Aorta (tissue), 5 donors: ENCODE measurements around the gene GAD1. TPM values are rescaled to one million over a fixed set of nuclear protein-coding genes. Genes with fewer than 3 reads are reported as not detected.

Source experiments
- ATAC-seq: fragments of 200-7000 bp; cut with Tn5 transposase; one replicate; pipeline ENCODE4 v1.9.1; 2022; ENCODE audit warnings: moderate library complexity; ENCODE audit not compliant: low FRiP score
- DNase-seq, 2 donors: peaks; one replicate each; pipeline ENCODE4 v3.0.0-alpha.2; 2020
- H3K27ac ChIP-seq, 2 donors: one replicate each; pipeline ENCODE4 v1.5.1; 2013; ENCODE audit warnings: low read length in 2 of 2, mild to moderate bottlenecking in 2 of 2, moderate library complexity in 2 of 2, control low read depth in 1 of 2, inconsistent platforms in 1 of 2, low read depth in 1 of 2
- H3K27me3 ChIP-seq, 2 donors: one replicate each; pipeline ENCODE4 v1.6.1; 2013; ENCODE audit warnings: control low read depth in 1 of 2, low read length in 1 of 2, mild to moderate bottlenecking in 1 of 2, moderate library complexity in 1 of 2; ENCODE audit not compliant: insufficient read depth in 2 of 2, control insufficient read depth in 1 of 2
- H3K36me3 ChIP-seq, 2 donors: one replicate each; pipeline ENCODE4 v1.6.1; 2013; ENCODE audit warnings: control low read depth in 1 of 2, low read length in 1 of 2, mild to moderate bottlenecking in 1 of 2; ENCODE audit not compliant: insufficient read depth in 2 of 2, control insufficient read depth in 1 of 2
- H3K4me1 ChIP-seq, 2 donors: one replicate each; pipeline ENCODE4 v1.6.1; 2013; ENCODE audit warnings: low read length in 2 of 2, control low read depth in 1 of 2, mild to moderate bottlenecking in 1 of 2, moderate library complexity in 1 of 2; ENCODE audit not compliant: insufficient read depth in 2 of 2, control insufficient read depth in 1 of 2
- H3K4me3 ChIP-seq, 2 donors: one replicate each; pipeline ENCODE4 v1.5.1; 2013; ENCODE audit warnings: low read length in 2 of 2, control low read depth in 1 of 2, mild to moderate bottlenecking in 1 of 2
- H3K9me3 ChIP-seq: one replicate; pipeline ENCODE4 v1.6.1; 2013; ENCODE audit warnings: mild to moderate bottlenecking, low read length; ENCODE audit not compliant: control insufficient read depth
- WGBS, 2 donors: extraction: QIAGEN DNeasy Blood & Tissue Kit; methylation state at CpG; one replicate each; pipeline ENCODE4 v1.1.7; 2013; 5-methylcytosine and 5-hydroxymethylcytosine counted together
- intact Hi-C, 2 donors: fragments of 100-400 bp; cut with DNase I; formaldehyde crosslinking; loops; one replicate each; pipeline versions ENCODE4 v1.14.2 to v1.15.0; 2022
- long read RNA-seq, 2 donors: library from polyadenylated mRNA; unstranded; transcript quantifications; one replicate each; pipeline ENCODE4 v2.0.0, GENCODE V29; 2020 to 2021
- polyA plus RNA-seq, 2 donors: library from polyadenylated mRNA; stranded (reverse); fragments of 200-250 nt; gene quantifications; one replicate each; pipeline ENCODE4 v1.2.3, GENCODE V29; 2013
- total RNA-seq, 2 donors: library from RNA; stranded (reverse); fragmentation: NEBNext Ultra II Directional; extraction: Animal tissue kit (Norgen Biotek cat#: 25700); gene quantifications; one replicate each; pipeline ENCODE4 v1.2.1, GENCODE V29; 2021
- donor health status: healthy with polysubstance abuse.
- donor health status: Bipolar disorder and iron deficiency.
- donor health status: DM: no; HTN: no; CAD: no.
- donor health status: DM: no; HTN: no; CAD: no.
- donor health status: DM: yes; HTN: yes; CAD: no.

Gene GAD1
- total RNA-seq, result 1 to 10 TPM; 6.9 to 7.8 TPM
- 1 to 10 TPM; 1.6 to 2.0 TPM for polyA plus RNA-seq
- long read RNA-seq, donor 1, partial matches to known transcripts, result 3 of 9 reads
- long read RNA-seq, donor 1, other reads (novel, unspliced or antisense), result 5 of 9 reads
- long read RNA-seq, donor 2, partial matches to known transcripts, result 1 of 5 reads
- long read RNA-seq, donor 2, other reads (novel, unspliced or antisense), result 2 of 5 reads

DNA sequence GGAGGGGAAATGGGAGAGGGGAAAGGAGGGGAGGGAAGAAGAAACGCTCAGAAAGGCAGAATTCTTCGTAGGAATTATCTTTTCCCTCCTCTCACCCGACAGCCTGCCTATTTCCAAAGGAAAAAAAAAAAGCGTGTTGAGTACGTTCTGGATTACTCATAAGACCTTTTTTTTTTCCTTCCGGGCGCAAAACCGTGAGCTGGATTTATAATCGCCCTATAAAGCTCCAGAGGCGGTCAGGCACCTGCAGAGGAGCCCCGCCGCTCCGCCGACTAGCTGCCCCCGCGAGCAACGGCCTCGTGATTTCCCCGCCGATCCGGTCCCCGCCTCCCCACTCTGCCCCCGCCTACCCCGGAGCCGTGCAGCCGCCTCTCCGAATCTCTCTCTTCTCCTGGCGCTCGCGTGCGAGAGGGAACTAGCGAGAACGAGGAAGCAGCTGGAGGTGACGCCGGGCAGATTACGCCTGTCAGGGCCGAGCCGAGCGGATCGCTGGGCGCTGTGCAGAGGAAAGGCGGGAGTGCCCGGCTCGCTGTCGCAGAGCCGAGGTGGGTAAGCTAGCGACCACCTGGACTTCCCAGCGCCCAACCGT is at the start of gene GAD1:
Gene GAD1, plus strand, starts transcription at position 384 of the 589 bp plus-strand sequence. CDS start 1,705 bp downstream, outside the sequence.
- peak within 1 kb of the TSS; percentile 47 to 82 for H3K4me3 ChIP-seq
- WGBS, 2 donors, result 0 to 1% methylated on average over 46 to 49 of the region's 49 CpGs
- ATAC-seq (peak; percentile 79), DNase-seq (peak; percentile 89 to 91)
- no peaks in the 10 kb centered on the region for H3K36me3 ChIP-seq
- H3K27me3 ChIP-seq, result no peaks in the 10 kb centered on the region
- H3K27ac ChIP-seq, result peak within 1 kb of the TSS in 1 of 2 donors; percentile 89
- no peaks in the 10 kb centered on the region for H3K4me1 ChIP-seq
- no peaks in the 10 kb centered on the region for H3K9me3 ChIP-seq
- intact Hi-C loops, result loop anchor here in 1 of 2 donors (2.0 to 10.0 kb wide), 4 partner anchors 46 to 449 kb away; partner anchors contain the start of genes ERICH2 and SP5

DNA sequence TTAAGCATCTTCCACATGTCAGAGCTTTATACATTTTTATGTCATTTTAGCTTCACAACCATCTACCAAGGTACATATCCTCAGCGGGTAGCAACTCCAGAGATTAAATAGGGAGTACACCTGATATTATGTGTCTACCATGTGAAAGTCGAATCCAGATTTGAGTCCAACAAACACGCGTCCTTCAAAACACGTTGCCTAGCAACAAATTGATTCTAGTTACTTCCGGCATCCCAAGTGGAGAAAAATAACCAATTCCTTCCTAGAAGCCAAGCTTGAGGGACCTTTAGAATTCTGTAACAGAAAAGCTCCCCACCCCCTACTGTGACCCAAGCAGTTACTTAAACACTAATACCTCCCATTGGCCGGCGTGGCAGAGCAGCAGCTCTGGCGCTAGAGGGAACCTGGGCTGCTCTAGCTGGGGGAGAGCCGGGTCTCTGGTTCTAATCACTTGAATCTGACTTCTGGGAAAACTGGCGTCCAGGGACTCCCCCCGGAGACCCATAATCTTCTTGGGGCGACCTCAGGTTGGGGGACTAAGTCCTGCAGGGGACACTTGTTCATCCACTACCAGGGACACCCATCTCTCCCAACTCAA is 46.6 kb upstream of the GAD1 start, which contains the start of gene ERICH2:
Gene ERICH2, plus strand, starts transcription at position 371 of the 598 bp plus-strand sequence. CDS start 304 bp downstream, outside the sequence.
- DNase-seq, result peak; percentile 59 to 78

DNA sequence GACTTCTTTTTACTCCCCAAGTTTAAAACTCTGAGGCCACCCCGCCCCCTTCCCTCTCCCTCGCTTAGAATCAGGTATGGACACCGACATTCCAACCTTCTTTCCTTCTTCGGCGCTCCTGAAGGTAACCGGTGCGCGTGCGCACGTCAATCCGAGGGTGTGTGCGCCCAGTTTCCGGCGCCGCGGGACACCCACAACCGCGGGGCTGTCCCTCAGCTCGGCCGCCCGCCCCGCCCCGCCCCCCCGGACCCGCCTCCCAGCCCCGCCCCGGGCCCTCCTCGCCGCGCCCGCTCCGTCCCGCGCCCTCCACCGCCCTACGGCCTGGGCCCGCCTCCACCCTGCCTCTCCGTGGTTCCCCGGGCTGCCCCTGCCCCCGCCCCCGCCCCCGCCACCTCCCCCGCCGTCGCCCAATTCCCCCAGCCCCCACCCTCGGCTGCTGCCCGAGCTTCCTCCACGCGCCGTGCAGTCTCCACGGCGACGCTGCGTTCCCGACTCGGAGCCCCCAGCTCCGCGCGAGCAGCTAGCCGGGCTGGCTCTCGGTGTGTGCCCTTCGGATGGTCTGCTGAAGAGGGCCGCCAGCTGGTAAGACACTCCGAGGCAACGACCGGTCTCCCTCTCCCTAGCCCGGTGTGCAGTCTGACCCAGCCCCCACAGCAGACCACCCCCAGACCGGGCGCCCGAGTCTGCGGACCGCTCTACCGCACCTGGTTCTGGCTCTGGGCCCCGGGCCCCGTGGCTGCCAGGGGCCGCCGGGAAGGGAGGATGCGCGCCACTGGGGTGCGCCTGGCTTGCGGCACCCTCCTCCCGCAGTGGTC is 45.9 kb upstream of the GAD1 start:
- Histone ChIP-seq H3K27me3 (no peaks in the 10 kb centered on the region), H3K27ac (peak overlapping the region in 1 of 2 donors; percentile 22), H3K36me3 (no peaks in the 10 kb centered on the region), H3K4me3 (peak overlapping the region; percentile 28 to 67), H3K4me1 (no peaks in the 10 kb centered on the region), H3K9me3 (no peaks in the 10 kb centered on the region)
- ATAC-seq (peak; percentile 94), DNase-seq (peak; percentile 76 to 91)
- whole genome bisulfite sequencing, 2 donors, result 1% methylated on average over 65 to 82 of the region's 82 CpGs
- intact Hi-C loops, result loop anchor here (2.0 to 5.0 kb wide), 4 partner anchors 34 to 54 kb away; partner anchors contain the start of genes GAD1 (in 1 of the 2) and SP5 (in 1 of the 2)

More for the DNA sequence above, 46.6 kb upstream of the GAD1 start, which contains the start of gene ERICH2:
- WGBS, 2 donors, result 2 to 4% methylated on average over 13 of the region's 13 CpGs
- H3K4me3 ChIP-seq, result peak within 1 kb of the TSS; percentile 28 to 67
- no peaks in the 10 kb centered on the region for H3K4me1 ChIP-seq
- H3K27ac ChIP-seq, result peak within 1 kb of the TSS in 1 of 2 donors; percentile 22
- no peaks in the 10 kb centered on the region for H3K27me3 ChIP-seq
- intact Hi-C loops, result loop anchor here (2.0 to 5.0 kb wide), 4 partner anchors 33 to 53 kb away; partner anchors contain the start of genes GAD1 (in 1 of the 2) and SP5 (in 1 of the 2)
- no peaks in the 10 kb centered on the region for H3K9me3 ChIP-seq
- no peaks in the 10 kb centered on the region for H3K36me3 ChIP-seq
- ATAC-seq, result peak; percentile 66

DNA sequence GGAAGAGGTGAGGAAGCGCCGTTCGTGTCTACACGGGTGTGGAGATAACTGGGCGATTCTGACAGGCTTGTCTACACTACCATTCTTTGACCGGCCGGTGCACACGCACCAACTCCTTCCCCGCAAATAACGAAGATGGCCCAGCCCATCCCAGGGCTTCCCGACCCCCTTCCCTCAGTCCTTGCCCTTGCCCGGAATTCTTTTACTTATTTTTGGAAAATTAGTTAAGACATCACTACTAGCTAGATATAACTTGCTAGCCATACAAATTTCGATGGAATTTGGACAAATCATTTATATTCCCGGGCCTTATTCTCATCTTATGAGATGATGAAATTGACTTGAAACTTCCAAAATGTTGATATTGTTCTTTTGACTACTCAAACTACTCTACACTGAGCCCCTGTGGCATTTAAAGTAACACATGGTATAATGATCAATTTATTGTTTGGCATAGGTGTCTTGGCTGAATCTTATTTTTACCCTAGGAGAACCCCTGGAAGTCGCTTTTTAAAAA is 45.2 kb upstream of the GAD1 start:
- 5 to 7% methylated on average over 15 of the region's 15 CpGs for WGBS, 2 donors
- no peak for ATAC-seq
- no peaks in the 10 kb centered on the region for H3K27me3 ChIP-seq
- no peak for DNase-seq
- intact Hi-C loops, result loop anchor here (2.0 to 5.0 kb wide), 4 partner anchors 34 to 54 kb away; partner anchors contain the start of genes GAD1 (in 1 of the 2) and SP5 (in 1 of the 2)
- H3K9me3 ChIP-seq, result no peaks in the 10 kb centered on the region
- peak overlapping the region in 1 of 2 donors; percentile 22 for H3K27ac ChIP-seq
- no peaks in the 10 kb centered on the region for H3K36me3 ChIP-seq
- H3K4me3 ChIP-seq, result peak overlapping the region in 1 of 2 donors; percentile 28
- no peaks in the 10 kb centered on the region for H3K4me1 ChIP-seq

DNA sequence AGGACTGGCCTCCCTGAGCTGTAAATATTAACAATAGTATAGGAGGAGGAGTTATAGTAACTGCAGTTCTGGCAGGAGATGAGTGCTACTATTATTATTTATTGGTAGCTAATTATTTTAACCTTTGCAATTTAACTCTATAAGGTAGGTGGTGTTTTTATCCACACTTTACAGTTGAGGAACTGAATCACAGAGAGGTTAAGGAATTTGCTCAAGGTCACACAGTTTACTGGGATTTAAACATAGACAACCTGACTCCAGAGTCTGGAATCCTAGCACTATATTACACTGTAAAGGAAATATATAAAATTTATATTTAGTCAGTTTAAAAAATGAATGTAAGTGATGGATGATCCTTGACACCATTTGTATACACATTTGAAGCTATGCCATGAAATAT is 44.4 kb upstream of the GAD1 start:
- H3K27ac ChIP-seq, result no peak overlapping the region
- H3K9me3 ChIP-seq, result no peaks in the 10 kb centered on the region
- ATAC-seq (no peak), DNase-seq (no peak)
- H3K4me1 ChIP-seq, result no peaks in the 10 kb centered on the region
- intact Hi-C loops, result loop anchor here (5.0 kb wide), 3 partner anchors 35 to 55 kb away; partner anchors contain the start of gene SP5 (in 1 of the 2)
- no peaks in the 10 kb centered on the region for H3K27me3 ChIP-seq
- H3K36me3 ChIP-seq, result no peaks in the 10 kb centered on the region
- no peak overlapping the region for H3K4me3 ChIP-seq

DNA sequence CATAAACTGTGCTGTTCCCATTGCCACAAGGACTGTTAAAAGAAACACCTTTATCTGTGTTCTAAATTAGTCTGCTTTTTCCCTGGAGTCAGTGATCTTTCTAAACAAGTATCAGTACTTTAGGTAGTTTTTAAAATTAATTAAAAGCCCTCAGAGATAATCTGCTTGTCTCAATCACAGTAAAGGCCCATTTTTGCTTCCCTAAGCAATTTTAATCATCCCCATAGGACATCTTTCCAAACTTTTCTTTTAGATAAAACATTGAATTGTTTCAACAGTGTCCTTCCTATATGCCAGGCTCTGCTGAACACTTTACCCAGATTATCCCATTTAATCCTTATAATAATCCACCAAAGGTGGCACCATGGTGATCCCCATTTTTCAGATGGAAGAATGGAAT is 42.6 kb upstream of the GAD1 start:
- Histone ChIP-seq H3K27ac (no peak overlapping the region), H3K36me3 (no peaks in the 10 kb centered on the region), H3K4me3 (no peak overlapping the region), H3K4me1 (no peaks in the 10 kb centered on the region), H3K9me3 (no peaks in the 10 kb centered on the region), H3K27me3 (no peaks in the 10 kb centered on the region)
- ATAC-seq (no peak), DNase-seq (no peak)
- intact Hi-C loops, result loop anchor here (5.0 kb wide), 3 partner anchors 37 to 57 kb away; partner anchors contain the start of gene SP5 (in 1 of the 2)

GRCh38 chr2:170778900-170779299 is 37.8 kb upstream of the GAD1 start:
- intact Hi-C loops, result no loop called here
- H3K9me3 ChIP-seq, result no peaks in the 10 kb centered on the region
- no peaks in the 10 kb centered on the region for H3K36me3 ChIP-seq
- WGBS, 2 donors, result 45 to 53% methylated on average over 2 of the region's 2 CpGs
- H3K27ac ChIP-seq, result no peak overlapping the region
- no peak for ATAC-seq
- DNase-seq, result no peak
- H3K27me3 ChIP-seq, result no peaks in the 10 kb centered on the region
- no peak overlapping the region for H3K4me3 ChIP-seq
- H3K4me1 ChIP-seq, result no peaks in the 10 kb centered on the region

- no peak overlapping the region for H3K4me3 ChIP-seq
- no peaks in the 10 kb centered on the region for H3K4me1 ChIP-seq
- H3K9me3 ChIP-seq, result no peaks in the 10 kb centered on the region
- ATAC-seq (no peak), DNase-seq (no peak)
- H3K27me3 ChIP-seq, result no peaks in the 10 kb centered on the region
- 68 to 93% methylated on average over 1 of the region's 1 CpG for WGBS, 2 donors
- H3K27ac ChIP-seq, result no peak overlapping the region
- H3K36me3 ChIP-seq, result no peaks in the 10 kb centered on the region
- intact Hi-C loops, result no loop called here
Measured at GRCh38 chr2:170779304-170779703, 37.4 kb upstream of the GAD1 start.
